C4-2B (cell line): Measurements from ENCODE around the gene EMP2.
"Not testable (repeated sequence)": the region's sequence is repeated elsewhere in the genome, so short reads cannot be mapped to it uniquely, and the experiment has no call there.

Experiments
- H3K27ac ChIP-seq: fragments of 450-650 bp; 2 replicates; pipeline ENCODE4 v1.5.1; 2017
- ZFX ChIP-seq: fragments of 450-650 bp; IDR thresholded peaks from 2 replicates; pipeline ENCODE4 v1.6.1; 2017
- TF ChIP-seq, protein P1 (sequence below): fragments of 450-650 bp; conservative IDR thresholded peaks from 2 replicates; pipeline ENCODE4 v1.5.1; 2017; ENCODE audit warnings: mild to moderate bottlenecking

The EMP2 gene

DNA sequence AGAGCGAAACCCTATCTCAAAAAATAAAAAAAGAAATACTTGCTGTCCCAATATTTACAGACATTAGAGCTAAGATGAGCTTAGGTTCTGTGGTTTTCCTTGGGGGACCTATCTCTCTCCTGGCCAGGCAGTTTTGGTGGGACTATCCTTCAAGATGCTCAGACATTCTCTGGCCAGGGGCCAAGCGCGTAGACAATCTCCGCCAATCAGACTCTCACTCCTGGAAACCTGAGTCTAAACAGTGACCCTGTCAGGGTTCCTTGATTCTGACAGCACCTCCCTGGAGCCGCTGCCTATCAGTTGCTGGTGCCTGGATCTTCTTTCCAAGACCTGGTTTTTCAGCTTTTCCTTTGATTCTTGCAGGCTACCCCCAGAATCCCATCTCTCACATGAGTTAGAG is 45.6 kb downstream of the EMP2 start:
- TF ChIP-seq, protein P1, sequence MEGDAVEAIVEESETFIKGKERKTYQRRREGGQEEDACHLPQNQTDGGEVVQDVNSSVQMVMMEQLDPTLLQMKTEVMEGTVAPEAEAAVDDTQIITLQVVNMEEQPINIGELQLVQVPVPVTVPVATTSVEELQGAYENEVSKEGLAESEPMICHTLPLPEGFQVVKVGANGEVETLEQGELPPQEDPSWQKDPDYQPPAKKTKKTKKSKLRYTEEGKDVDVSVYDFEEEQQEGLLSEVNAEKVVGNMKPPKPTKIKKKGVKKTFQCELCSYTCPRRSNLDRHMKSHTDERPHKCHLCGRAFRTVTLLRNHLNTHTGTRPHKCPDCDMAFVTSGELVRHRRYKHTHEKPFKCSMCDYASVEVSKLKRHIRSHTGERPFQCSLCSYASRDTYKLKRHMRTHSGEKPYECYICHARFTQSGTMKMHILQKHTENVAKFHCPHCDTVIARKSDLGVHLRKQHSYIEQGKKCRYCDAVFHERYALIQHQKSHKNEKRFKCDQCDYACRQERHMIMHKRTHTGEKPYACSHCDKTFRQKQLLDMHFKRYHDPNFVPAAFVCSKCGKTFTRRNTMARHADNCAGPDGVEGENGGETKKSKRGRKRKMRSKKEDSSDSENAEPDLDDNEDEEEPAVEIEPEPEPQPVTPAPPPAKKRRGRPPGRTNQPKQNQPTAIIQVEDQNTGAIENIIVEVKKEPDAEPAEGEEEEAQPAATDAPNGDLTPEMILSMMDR: no peak
- no peak for TF ChIP-seq ZFX
- no peak overlapping the region for H3K27ac ChIP-seq

DNA sequence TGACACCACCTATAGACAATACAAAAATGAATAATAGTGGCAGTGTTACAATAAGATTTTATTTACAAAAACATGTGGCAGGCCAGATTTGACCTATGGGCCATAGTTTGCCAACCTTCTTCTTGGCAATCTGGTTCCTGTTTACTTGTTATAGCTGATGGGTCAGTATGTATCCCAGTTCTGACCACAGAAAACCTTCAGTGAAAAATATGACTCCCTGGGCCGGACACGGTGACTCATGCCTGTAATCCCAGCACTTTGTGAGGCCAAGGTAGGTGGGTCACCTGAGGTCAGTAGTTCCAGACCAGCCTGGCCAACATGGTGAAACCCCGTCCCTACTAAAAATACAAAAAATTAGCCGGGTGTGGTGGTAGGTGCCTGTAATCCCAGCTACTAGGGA is 46.8 kb downstream of the EMP2 start:
- not testable (repeated sequence) for H3K27ac ChIP-seq

DNA sequence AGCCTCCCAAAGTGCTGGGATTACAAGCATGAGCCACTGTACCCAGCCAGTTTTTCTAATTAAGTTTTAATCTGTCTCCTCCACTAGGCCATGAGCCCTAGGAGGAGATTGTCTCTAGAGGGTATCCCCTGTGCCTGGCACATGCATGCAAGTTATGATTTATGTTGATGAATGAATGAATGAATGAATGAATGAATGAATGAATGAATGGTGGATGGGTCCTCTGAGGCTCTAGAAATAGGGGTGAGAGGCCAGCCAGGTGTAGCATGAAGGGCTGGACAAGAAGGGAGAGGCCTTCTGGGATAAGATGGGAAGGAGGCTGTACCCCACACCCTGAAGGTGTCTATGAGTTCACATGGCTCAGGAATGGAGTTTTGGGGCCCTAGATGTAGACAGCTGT is 48.8 kb downstream of the EMP2 start:
- no peak for TF ChIP-seq ZFX
- TF ChIP-seq, protein P1: no peak
- no peak overlapping the region for H3K27ac ChIP-seq

DNA sequence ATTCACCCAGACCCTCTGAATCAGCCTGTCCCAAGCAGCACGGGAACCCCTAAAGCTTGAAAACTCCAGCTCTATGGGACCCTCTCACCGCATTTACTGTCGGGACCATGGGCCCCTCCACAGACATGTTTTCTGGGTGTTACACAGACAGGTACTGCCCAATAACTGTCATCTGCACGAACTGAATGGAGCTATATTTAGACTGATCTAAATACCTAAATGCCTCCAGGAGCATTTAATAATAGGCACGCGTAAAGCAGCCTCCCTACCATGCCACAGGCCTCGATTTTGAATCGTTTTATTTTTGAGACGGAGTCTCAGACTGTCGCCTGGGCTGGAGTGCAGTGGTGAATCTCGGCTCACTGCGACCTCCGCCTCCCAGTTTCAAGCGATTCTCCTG is 49.7 kb downstream of the EMP2 start:
- TF ChIP-seq, protein P1: no peak
- no peak for TF ChIP-seq ZFX

DNA sequence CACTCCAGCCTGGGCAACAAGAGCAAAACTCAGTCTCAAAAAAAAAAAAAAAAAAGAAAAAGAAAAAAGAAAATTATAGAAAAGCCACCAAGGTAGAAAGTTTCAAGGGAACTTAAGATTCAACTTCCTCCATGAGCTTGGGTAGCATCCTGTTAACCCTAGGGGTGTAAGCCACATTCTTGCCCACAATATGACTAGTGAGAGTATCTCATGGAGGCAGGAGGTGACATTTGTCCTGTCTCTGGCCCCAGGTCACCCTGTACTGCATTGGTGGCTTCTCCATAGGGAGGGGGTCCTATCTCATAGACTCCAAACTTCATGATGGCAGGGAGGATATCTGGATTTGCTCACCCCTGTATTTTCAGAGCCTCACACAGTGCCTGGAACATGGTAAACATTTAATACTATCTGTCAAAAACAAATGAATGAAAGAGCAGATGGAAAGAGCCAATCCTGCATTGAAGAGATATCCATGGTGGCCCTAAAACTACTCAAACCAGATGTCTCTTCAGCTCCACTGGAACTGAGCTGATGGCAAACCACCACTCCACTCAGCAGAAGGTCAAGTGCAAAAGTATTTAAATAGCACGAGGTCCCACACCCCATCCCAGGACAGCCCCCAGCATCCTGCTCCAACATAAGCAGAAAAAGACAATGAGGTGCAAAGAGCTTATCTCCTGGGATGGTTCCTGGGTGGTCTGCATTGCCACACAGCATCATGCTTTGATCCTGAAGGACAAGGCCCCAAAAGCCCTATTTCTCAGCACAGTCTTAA is 50.3 kb downstream of the EMP2 start:
- TF ChIP-seq, protein P1: no peak
- TF ChIP-seq ZFX: no peak
- H3K27ac ChIP-seq: no peak overlapping the region

More for the DNA sequence above, 49.7 kb downstream of the EMP2 start:
- no peak overlapping the region for H3K27ac ChIP-seq

DNA sequence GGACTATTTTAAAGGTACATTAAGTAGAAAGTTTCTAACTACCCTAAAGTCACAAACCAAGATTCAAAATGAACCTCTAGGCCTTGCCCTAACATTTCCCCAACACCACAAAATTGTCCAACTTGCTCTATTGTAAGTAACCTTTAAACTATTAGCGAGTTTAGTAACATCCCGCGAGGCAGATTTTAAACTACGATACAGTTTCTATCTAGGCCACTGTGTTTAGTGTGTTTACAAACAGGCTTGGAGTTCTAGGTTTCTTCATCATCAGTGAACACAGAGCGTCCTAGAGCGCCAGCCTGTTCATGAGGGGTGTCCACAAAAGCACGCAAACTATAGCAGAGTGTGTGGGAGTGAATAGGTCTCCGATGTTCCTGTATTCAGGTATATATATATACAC is 51.8 kb downstream of the EMP2 start:
- no peak overlapping the region for H3K27ac ChIP-seq
- no peak for TF ChIP-seq ZFX
- TF ChIP-seq, protein P1: no peak

DNA sequence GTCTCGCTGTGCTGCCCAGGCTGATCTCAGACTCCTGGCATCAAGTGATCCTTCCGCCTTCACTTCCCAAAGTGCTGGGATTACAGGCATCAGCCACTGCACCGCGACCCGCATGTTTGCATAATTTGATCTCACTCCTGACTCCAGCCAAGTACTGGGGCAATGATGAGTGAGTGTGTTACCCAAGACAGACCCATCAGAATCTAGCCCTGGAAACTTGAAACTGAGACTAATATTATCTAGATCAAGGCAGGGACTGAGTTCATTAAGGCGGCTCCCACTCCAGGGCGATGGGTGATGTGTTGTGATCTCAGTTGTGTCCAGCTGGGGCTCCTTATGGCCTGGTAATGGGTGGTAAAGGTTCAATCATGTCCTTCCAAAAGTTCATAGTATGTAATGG is 53.4 kb downstream of the EMP2 start:
- no peak overlapping the region for H3K27ac ChIP-seq
- no peak for TF ChIP-seq ZFX
- TF ChIP-seq, protein P1: no peak
